Measurements from ENCODE around the gene ZNF691.
"Not testable (repeated sequence)": the region's sequence is repeated elsewhere in the genome, so short reads cannot be mapped to it uniquely, and the experiment has no call there.

The ZNF691 gene

GRCh38 chr1:42851960-42852607, 5.7 kb downstream of the ZNF691 start:
- Histone ChIP-seq H3K9me3 (ENCODE audit: severe bottlenecking) (no peaks in the 10 kb centered on the region), H3K4me3 (ENCODE audit: severe bottlenecking) (no peak overlapping the region), H3K27me3 (ENCODE audit: insufficient read depth, poor library complexity, severe bottlenecking) (no peaks in the 10 kb centered on the region), H3K27ac (ENCODE audit: poor library complexity, severe bottlenecking) (no peak overlapping the region), H3K4me1 (ENCODE audit: insufficient read depth, poor library complexity, severe bottlenecking) (no peaks in the 10 kb centered on the region), H3K36me3 (ENCODE audit: low read depth) (peaks cover 11% of the 10 kb centered on the region; the same call in 1 of the 2 replicates)
- no peak for TF ChIP-seq CTCF (IDR thresholded peaks at IDR 0.05; ENCODE audit: poor library complexity, severe bottlenecking)
- DNase-seq (ENCODE audit: low spot score): no peak
- no peak for ATAC-seq (ENCODE audit: low read depth)

DNA sequence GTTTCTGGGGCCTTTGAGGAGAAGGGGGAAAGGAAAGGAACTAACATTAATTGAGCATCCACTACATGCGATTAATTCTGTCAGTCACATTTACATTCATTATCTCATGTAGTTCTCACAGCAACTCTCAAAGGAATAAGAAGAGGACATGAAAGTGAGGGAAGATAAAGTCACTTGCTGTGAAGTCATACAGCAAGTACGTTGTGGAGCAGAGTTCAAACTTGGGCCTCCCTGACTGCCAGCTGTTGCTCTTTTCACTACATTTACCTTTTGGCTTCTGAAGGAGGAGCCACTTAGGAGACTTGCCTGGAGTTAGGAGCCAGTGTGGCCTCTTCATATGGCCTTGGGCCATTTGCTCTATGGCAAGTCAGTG, 6.2 kb downstream of the ZNF691 start:
- DNase-seq (ENCODE audit: low spot score): no peak
- TF ChIP-seq CTCF (IDR thresholded peaks at IDR 0.05; ENCODE audit: poor library complexity, severe bottlenecking): no peak
- no peaks in the 10 kb centered on the region for H3K27me3 ChIP-seq (ENCODE audit: insufficient read depth, poor library complexity, severe bottlenecking)
- H3K4me1 ChIP-seq (ENCODE audit: insufficient read depth, poor library complexity, severe bottlenecking): no peaks in the 10 kb centered on the region
- peaks cover 11% of the 10 kb centered on the region; the same call in 1 of the 2 replicates for H3K36me3 ChIP-seq (ENCODE audit: low read depth)
- no peak for ATAC-seq (ENCODE audit: low read depth)
- H3K9me3 ChIP-seq (ENCODE audit: severe bottlenecking): no peaks in the 10 kb centered on the region
- H3K4me3 ChIP-seq (ENCODE audit: severe bottlenecking): no peak overlapping the region
- no peak overlapping the region for H3K27ac ChIP-seq (ENCODE audit: poor library complexity, severe bottlenecking)

GRCh38 chr1:42853116-42853884, 6.9 kb downstream of the ZNF691 start:
- Histone ChIP-seq H3K27ac (ENCODE audit: poor library complexity, severe bottlenecking) (no peak overlapping the region), H3K4me1 (ENCODE audit: insufficient read depth, poor library complexity, severe bottlenecking) (no peaks in the 10 kb centered on the region), H3K4me3 (ENCODE audit: severe bottlenecking) (no peak overlapping the region), H3K9me3 (ENCODE audit: severe bottlenecking) (no peaks in the 10 kb centered on the region), H3K36me3 (ENCODE audit: low read depth) (peaks cover 11% of the 10 kb centered on the region; the same call in 1 of the 2 replicates), H3K27me3 (ENCODE audit: insufficient read depth, poor library complexity, severe bottlenecking) (no peaks in the 10 kb centered on the region)
- no peak for TF ChIP-seq CTCF (IDR thresholded peaks at IDR 0.05; ENCODE audit: poor library complexity, severe bottlenecking)
- DNase-seq (ENCODE audit: low spot score): no peak
- no peak for ATAC-seq (ENCODE audit: low read depth)

DNA sequence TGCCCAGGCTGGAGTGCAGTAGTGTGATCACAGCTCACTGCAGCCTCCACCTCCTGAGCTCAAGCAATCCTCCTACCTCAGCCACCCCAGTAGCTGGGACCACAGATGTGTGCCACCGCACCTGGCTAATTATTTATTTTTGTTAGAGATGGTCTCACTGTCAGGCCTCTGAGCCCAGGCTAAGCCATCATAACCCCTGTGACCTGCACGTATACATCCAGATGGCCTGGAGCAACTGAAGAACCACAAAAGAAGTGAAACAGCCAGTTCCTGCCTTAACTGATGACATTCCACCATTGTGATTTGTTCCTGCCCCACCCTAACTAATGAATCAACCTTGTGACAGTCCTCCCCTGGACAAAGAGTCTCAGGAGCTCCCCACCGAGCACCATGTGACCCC, 10.1 kb downstream of the ZNF691 start:
- H3K4me1 ChIP-seq (ENCODE audit: insufficient read depth, poor library complexity, severe bottlenecking); ATAC-seq (ENCODE audit: low read depth); DNase-seq (ENCODE audit: low spot score); H3K27me3 ChIP-seq (ENCODE audit: insufficient read depth, poor library complexity, severe bottlenecking); H3K36me3 ChIP-seq (ENCODE audit: low read depth); H3K9me3 ChIP-seq (ENCODE audit: severe bottlenecking); H3K4me3 ChIP-seq (ENCODE audit: severe bottlenecking); H3K27ac ChIP-seq (ENCODE audit: poor library complexity, severe bottlenecking): not testable (repeated sequence)

GRCh38 chr1:42859366-42859765, 13.0 kb downstream of the ZNF691 start:
- H3K4me3 ChIP-seq (ENCODE audit: severe bottlenecking); DNase-seq (ENCODE audit: low spot score); H3K4me1 ChIP-seq (ENCODE audit: insufficient read depth, poor library complexity, severe bottlenecking); H3K27ac ChIP-seq (ENCODE audit: poor library complexity, severe bottlenecking); H3K27me3 ChIP-seq (ENCODE audit: insufficient read depth, poor library complexity, severe bottlenecking); H3K36me3 ChIP-seq (ENCODE audit: low read depth); ATAC-seq (ENCODE audit: low read depth); H3K9me3 ChIP-seq (ENCODE audit: severe bottlenecking): not testable (repeated sequence)

All from RWPE2 (cell line).